NCI-H2171 treated with DMSO at 0.1 percent for 48 hours (cell line): ENCODE data around the gene CYP2C9.
A peak's percentile ranks its signal among the peaks of the same experiment; 100 is the strongest.
"Not testable (repeated sequence)": the region's sequence is repeated elsewhere in the genome, so short reads cannot be mapped to it uniquely, and the experiment has no call there.

ENCODE experiments used
- DNase-seq: peaks from one replicate; lab custom pipeline; 2025; lab: John Stamatoyannopoulos, UW

CYP2C9 gene

DNA sequence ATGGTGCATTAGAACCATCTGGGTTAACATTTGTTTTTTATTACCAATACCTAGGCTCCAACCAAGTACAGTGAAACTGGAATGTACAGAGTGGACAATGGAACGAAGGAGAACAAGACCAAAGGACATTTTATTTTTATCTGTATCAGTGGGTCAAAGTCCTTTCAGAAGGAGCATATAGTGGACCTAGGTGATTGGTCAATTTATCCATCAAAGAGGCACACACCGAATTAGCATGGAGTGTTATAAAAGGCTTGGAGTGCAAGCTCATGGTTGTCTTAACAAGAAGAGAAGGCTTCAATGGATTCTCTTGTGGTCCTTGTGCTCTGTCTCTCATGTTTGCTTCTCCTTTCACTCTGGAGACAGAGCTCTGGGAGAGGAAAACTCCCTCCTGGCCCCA is at the start of gene CYP2C9:
Gene CYP2C9 (plus strand): TSS at position 276 of the 400 bp plus-strand sequence. CDS start 25 bp downstream, at position 301.
- no peak for DNase-seq

DNA sequence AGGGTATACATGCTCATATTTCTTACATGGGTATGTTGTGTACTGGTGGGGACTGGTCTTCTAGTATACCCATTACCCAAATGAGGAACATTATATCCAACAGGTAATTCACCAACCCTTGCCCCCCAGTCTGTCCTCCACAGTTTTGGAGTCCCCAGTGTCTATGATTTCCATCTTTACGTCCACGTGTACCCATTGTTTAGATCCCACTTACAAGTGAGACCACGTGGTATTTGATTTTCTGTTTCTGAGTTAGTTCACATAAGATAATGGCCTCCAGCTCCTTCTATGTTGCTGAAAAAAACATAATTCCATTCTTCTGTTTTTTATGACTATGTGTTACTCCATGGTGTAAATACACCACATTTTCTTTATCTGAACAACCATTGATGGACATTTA is 49.3 kb upstream of the CYP2C9 start:
- no peak for DNase-seq

DNA sequence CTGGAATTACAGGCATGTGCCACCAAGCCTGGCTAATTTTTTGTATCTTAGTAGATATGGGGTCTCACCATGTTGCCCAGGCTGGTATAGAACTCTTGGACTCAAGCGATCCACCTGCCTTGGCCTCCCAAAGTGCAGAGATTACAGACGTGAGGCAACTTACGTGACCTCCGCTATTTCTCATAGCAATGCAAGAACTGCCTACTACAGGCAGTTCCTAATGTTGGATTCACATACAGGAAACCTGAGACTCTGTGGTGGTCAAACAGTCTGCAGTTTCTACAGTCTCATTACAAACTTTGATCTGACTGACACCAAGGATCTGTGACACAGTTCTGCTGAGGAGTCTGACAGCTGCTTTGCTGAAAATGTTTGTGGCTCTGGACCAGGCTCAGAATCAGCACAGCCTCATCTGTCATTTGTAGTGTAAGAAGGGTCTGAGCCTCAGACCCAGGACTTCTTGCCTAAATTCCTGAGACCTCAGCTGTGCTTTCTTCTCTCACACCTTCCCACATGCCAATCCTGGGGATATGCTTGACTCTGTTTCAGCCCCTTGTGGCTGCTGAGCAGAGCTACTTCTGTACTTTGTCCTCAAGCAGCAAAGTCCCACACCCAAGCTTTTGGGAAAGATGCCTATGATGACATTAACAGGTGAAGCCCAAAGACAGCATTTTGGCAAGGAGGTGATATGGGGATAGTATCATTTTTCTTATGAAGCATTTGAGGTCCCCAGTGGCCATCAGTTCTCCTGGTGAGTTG is 48.0 kb upstream of the CYP2C9 start:
- DNase-seq: no peak

DNA sequence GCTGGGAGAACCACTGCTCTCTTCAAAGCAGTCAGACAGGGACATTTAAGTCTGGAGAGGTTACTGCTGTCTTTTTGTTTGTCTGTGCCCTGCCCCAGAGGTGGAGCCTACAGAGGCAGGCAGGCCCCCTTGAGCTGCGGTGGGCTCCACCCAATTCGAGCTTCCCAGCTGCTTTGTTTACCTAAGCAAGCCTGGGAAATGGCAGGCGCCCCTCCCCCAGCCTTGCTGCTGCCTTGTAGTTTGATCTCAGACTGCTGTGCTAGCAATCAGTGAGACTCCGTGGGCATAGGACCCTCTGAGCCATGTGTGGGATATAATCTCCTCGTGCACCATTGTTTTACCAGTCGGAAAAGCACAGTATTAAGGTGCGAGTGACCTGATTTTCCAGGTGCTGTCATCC is 40.0 kb upstream of the CYP2C9 start:
- not testable (repeated sequence) for DNase-seq

DNA sequence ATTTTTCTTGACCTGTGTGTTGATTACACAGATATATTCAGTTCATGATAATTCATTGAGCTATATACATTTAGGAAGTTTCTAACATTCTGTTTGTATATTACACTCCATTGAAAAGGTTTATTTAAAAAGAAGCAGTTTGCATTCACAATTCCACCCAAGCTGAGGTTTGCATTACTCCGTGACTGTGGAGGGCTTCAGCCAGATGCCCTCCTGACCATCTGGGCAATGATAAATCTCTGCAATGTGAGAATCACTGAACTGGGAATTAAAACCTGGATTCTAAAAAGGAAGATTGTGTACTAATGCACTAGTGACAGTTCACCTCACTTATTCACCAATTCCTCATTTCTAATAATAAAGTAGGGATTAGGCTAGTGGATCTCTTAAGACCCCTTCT is 36.4 kb upstream of the CYP2C9 start:
- DNase-seq: no peak

DNA sequence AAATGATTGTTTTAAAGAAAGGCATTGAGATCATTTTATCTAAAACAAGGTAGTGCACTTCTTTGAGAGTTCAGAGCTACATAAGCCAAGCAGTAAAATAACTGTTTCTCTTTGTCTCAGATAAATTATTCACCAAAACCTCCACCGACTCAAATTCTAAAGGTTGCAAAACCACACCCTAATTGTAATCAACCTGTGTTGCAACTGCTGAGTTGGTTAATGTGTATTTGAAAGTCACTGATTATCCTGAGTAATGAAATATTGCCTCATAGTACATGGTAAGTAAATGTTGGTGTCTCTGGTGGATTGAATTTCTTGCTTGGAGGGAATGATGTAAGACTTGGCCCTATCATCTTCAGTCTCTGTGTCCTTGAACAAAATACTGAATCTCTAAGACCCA is 35.9 kb upstream of the CYP2C9 start:
- no peak for DNase-seq

DNA sequence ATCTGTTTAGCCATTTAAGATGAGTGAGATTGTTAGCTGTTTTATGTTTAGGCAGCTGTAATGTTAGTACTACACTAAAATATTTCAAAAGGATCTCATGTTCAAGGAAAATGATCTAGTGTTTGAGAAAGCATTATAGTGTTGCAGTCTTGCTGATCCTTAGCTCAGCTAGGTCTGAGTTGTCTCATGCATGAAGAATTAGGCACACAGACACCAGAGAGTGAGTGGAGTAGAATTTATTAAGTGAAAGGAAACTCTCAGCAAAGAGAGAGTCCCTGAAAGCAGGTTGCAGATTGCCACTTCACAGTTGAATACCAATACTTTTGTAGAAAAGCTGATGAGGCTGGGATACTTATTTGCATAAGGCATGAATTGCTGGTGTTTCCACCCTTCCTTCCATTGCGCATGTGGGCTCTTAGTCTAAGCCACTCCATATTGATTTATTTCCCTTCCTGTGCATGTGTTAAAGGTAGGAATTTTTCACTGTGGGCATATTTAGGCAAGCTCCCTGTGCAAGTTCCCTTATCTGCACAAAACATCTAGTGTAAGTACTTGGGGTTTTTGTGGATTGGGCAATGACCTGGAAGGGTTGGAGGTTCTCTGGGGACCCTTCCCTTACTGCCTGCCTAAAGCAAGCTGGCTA is 33.8 kb upstream of the CYP2C9 start:
- DNase-seq: not testable (repeated sequence)

DNA sequence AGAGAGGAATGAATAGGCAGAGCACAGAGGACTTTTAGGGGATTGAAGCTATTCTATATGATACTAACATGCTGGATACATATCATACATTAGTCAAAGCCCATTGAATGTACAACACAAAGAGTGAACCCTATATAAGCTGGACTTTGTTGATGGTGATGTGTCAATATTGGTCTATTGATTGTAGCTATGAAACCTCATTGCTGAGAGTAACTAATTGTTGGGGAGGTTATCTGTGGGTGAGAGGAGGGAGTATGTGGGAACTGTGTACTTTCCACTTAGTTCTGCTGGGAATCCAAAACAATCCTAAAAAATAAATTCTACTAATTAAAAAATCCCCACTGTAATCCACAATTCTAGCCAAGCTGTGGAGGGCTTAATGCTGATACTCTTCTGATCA is 22.0 kb upstream of the CYP2C9 start:
- DNase-seq: no peak

DNA sequence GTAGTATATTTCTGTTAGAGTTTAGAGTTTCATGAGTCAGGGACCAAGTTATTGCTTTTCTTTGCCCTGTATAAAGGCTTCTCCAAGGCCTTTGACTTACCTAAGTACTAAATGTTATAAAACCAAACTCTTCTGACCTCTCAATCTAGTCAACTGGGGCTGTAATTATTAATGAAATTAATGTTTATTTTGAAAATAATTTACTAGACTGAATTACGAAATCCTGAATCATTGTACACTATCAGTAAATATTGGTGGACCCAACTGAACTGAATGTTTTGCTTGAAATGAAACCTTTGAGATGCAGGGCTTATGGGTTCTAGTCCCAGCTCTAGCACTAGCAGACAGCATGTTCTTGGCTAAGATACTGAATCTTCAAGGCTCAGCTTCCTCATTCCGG is 1.7 kb upstream of the CYP2C9 start:
- DNase-seq: no peak

DNA sequence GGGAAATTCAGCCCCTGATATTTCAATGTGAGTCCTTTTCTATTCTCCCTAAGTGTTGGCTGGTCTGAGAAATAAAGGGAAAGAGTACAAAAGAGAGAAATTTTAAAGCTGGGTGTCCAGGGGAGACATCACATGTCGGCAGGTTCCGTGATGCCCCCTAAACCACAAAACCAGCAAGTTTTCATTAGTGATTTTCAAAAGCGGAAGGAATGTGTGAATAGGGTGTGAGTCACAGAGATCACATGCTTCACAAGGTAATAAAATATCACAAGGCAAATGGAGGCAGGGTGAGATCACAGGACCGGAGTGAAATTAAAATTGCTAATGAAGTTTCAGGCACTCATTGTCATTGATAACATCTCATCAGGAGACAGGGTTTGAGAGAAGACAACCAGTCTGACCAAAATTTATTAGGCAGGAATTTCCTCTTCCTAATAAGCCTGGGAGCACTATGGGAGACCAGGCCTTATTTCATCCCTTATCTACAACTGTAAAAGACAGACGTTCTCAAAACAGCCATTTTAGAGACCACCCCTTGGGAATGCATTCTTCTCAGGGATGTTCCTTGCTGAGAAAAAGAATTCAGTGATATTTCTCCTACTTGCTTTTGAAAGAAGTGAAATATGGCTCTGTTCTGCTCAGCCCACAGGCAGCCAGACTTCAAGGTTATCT is 5.1 kb downstream of the CYP2C9 start:
- DNase-seq: not testable (repeated sequence)

DNA sequence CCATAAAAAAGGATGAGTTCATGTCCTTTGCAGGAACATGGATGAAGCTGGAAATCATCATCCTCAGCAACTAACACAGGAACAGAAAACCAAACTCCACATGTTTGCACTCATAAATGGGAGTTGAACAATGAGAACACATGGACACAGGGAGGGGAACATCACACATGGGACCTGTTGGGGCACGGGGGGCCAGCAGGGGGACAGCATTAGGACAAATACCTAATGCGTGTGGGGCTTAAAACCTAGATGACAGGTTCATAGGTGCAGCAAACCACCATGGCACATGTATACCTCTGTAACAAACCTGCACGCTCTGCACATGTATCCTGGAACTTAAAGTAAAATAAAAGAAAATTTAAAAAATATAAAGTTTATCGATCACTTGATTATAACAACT is 7.7 kb downstream of the CYP2C9 start:
- DNase-seq: not testable (repeated sequence)

DNA sequence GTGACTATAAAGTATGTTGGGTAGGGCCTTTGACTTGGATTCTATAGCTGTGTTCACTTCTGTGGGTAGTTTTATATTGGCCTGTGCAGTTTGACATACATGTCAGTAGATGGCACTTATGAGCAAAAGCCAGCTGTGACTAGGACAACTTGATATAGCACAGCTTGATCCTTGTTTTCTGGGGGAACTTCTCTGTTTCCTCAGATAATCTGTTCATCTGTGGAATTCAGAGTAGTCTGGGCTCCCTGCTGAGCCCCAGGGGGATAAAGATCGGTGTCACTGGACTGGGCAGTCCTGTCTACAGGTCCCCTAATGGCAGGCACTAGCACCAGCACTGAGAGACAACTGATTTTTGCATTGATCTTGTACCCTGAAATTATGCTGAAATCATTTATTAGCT is 25.4 kb downstream of the CYP2C9 start:
- peak; percentile 15 for DNase-seq

DNA sequence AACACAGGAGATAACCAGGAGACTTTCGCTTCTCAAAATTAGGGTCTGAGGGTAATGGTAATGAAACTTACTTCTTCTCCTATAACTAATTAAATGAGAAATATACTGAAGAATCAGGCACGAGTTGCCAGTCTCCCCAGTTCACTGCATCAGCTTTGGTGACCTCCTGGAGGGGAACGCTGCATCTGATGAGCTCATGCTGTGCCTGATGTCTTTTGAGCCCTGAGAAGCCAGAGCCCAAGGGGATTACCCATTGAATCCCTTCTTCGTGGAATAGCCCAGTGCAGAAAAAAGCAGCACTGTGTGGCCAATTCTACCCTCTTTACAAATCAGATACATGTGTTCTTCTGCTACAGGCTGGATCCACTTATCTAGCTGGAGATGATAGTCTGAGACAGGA is 45.1 kb downstream of the CYP2C9 start:
- DNase-seq: no peak

DNA sequence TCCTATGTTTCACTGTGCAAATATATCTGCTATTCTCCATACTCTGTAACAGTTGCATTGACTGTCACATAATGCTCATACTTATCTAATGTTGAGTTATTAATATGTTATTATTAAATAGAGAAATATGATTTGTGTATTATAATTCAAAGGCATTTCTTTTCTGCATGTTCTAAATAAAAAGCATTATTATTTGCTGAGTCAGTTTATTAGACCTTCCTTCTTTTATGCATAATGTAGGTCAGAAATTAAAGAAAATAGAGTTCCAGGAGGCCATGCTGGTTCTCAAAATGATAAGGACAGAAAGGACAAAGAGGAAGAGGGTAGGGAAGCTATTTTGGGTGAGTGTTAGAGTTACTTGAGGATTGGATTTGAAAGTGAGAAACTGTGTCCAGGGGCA is 50.7 kb downstream of the CYP2C9 start:
- DNase-seq: no peak

DNA sequence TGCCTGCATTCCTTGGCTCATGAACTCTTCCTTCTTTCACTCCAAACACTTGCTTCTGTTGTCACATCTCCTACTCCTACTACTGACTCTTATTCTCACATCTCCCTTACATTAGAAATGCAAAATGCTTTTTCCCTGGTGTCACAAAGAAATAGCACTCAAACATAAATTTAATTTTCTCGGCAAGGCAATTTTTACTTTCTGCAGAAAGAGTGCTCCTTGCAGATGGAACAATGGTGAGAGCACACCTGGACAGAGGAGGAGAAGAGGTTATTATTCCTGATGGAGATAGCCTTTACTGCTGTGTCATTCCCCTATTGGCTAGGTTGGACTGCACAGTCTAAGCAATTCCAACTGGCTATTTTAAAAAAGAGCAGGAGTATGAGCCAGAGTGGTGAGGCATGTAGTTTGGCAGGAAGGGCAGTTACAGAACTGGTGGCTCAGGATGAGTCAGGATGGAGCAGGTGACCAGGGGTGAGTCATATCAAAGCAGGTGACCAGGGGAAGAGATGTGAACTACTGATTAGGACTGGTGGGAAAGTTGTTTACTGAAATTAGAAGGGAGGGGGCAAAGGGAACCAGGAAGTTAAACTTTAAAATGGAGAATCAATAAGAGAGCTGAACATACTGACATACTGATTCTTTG is 52.9 kb downstream of the CYP2C9 start:
- DNase-seq: no peak

DNA sequence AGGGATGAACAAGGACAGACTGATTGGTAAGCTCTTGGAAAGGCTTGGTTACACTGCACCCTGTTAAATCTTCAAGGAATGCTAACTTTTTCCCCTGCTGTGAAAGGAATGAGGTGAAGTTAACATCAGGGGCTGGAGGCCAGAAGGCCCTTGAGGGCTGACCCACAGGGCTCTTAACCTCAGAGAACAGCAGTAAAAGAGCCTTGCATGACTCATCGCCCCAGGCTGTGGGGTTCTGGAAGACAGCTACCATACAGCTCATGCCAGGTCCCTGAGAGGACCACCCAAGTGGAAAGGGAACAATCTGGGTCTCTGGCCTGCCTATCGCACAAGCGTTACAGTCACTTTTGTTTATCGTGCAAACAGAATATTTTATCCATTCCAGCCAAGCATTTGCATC is 54.4 kb downstream of the CYP2C9 start:
- no peak for DNase-seq

DNA sequence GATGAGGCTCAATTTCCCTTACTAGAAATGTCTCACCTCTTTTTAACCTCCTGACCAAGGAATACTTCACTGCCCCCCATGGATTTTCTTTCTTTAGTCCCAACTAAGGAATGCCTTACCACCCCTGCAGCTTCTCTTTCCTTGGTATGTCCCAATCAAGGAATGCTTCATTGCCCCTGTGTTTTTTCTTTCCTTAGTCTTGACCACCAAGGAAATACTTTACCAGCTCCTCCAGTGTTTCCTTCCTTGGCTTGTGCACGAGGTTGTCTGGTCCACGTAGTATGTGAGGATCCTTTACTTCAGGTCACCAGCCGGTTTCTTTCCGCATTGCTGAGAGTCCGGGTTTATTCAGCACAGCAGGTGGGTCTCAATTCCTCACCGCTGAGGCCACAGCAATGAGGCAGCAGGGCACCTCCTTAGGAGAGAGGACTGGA is 59.3 kb downstream of the CYP2C9 start:
- DNase-seq: no peak

DNA sequence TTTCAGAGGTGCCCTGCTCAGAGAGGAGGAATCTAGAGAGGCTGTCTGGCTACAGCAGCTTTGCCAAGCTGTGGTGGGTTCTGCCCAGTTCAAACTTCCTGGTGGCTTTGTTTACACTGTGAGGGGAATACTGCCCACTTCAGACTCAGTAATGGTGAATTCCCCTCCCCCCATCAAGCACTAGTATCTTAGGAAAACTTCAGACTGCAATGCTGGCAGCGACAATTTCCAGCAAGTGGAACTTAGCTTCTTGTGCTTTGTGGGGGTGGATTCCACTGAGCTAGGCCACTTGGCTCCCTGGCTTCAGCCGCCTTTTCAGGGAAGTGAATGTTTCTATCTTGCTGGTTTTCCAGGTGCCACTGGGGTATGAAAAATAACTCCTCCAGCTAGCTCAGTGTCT is 88.0 kb downstream of the CYP2C9 start:
- no peak for DNase-seq

DNA sequence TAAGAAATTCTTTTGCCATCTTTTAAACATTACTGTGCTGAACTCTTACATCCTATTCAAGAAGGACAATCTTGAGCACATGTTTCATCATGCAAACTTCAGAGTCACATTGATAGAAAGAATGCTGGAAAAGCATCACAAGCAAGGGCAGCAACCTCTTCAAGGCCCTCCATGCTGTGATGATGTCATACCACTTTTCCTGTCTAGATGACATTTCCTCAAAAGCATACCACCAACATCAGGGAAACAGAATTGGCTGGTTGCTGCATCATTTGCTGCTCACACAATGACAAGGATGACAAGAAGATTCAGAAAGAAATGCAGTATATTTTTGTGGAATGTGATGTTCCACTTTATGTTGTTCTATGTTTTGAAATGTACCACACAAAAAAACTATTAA is 93.2 kb downstream of the CYP2C9 start:
- no peak for DNase-seq

DNA sequence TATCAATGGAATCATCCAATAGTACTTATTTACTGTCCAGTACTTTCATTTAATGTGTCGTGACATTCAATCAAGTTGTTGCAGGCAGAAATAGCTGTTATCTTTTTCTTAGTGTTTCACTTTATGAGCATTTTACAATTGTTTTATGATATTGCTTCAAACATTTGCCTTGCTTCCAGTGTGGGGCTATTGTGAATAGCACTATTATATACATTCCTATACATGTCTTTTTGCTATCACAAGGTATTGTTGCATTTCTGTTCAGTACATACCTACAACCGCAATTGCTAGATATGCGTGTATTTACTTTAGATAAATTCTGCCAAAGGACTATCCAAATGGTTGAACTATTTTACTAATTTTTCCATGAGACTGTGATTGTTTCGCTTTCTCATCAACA is 95.9 kb downstream of the CYP2C9 start:
- DNase-seq: no peak

DNA sequence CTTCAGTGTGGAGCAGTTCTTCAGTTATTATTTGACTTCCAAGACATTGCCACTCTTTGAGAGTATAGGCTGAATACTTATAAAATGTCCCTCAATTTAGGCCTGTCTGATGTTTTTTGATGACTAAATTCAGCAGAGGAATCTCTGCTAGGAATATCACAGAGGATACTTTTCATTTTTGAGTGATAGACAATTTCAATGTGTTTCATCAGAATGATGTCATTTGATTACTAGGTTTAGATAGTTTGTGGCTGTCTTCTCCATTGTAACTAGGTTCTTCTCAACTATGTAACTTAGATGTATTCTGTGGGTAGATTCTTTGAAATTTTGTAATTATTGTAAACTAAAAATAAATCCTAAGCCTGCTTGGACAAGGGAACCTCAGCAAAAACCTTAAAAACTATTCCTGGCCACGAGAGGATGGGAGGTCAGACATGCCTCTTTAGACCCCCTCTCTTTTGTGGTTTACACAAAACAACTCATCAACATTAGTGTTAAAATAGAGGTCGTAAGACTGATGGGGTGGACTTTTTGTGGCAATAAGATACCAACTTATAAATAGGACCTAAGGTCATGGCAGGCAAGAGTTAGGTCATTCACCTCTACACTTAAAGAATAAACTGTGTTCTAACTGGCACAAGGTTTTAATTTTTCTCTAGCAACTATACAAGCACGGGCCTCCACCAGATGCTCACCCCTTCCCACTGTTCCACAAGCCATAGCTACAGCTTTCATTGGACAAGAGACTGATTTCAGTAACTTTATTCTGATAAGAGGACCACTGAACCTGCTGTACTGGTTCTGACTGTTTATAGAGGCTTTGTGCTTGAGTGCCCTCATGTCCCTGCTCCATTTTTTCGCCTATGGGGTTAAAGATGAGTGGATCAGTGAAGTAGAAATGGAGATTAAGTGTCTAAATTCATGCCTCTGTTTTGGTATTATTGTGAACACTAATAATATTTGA is 97.2 kb downstream of the CYP2C9 start:
- DNase-seq: no peak

DNA sequence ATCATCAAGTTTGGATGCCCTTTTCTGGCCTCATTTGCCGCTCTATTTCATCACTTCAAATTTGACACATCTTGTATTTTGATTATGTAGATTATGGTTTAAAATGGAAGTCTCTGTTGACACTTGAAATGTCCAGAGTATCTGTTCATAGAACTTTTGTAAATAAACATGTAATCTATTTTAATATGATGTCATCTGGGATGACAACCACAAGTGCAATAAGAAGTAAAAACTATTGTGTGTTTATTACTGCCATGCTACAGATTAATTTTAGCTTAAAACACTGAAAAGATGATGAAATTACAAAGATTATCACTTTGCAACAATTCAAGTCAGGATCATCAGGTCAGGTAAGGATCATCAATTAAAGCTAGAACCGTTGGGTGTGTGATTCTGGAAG is 100.8 kb downstream of the CYP2C9 start:
- DNase-seq: no peak
